Medulla oblongata (tissue), 1 donor: ENCODE measurements around the gene SLC49A4.
A peak's percentile ranks its signal among the peaks of the same experiment; 100 is the strongest.
"Not testable (repeated sequence)": the region's sequence is repeated elsewhere in the genome, so short reads cannot be mapped to it uniquely, and the experiment has no call there.

ENCODE experiments used
- DNase-seq: peaks from one replicate; pipeline ENCODE4 v3.0.0-alpha.2; 2015; ENCODE audit errors: extremely low spot score

The SLC49A4 gene, protein sequence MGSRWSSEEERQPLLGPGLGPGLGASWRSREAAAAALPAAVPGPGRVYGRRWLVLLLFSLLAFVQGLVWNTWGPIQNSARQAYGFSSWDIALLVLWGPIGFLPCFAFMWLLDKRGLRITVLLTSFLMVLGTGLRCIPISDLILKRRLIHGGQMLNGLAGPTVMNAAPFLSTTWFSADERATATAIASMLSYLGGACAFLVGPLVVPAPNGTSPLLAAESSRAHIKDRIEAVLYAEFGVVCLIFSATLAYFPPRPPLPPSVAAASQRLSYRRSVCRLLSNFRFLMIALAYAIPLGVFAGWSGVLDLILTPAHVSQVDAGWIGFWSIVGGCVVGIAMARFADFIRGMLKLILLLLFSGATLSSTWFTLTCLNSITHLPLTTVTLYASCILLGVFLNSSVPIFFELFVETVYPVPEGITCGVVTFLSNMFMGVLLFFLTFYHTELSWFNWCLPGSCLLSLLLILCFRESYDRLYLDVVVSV

DNA sequence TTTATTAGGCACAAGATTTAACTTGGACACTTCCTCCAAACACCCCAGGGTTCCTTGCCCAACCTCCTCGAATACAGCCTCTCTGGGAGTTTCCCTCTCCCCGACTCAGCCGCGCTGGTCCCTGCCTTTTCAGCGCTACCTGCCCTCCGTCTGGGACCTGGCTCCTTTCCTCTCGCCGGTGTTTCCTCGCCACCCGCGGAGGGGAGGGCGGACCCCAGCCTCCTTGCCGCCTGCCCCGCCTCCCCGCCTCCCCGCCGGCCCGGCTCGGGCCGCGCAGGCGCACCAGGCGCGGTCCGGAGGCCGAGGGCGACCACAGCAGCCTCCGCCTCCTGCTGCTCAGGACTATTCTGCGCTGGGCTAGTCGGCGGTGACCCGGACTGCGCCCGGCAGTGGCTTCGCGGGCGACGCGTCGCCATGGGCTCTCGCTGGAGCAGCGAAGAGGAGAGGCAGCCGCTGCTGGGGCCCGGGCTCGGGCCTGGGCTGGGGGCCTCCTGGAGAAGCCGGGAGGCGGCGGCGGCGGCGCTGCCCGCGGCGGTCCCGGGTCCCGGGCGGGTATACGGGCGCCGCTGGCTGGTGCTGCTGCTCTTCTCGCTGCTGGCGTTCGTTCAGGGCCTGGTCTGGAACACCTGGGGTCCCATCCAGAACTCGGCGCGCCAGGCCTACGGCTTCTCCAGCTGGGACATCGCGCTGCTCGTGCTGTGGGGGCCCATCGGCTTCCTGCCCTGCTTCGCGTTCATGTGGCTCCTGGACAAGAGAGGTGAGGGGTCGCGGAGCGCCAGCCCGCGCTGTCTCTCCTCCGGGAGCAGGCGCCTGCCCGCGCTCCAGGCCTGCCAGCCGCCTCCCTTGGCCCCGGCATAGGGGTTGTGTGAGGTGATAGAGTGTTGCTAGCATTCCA, at the start of gene SLC49A4:
TSS of gene SLC49A4 (plus strand) at position 291 of the 895 bp plus-strand sequence. CDS start at position 415, 124 bp downstream.
- DNase-seq = peak; percentile 82

DNA sequence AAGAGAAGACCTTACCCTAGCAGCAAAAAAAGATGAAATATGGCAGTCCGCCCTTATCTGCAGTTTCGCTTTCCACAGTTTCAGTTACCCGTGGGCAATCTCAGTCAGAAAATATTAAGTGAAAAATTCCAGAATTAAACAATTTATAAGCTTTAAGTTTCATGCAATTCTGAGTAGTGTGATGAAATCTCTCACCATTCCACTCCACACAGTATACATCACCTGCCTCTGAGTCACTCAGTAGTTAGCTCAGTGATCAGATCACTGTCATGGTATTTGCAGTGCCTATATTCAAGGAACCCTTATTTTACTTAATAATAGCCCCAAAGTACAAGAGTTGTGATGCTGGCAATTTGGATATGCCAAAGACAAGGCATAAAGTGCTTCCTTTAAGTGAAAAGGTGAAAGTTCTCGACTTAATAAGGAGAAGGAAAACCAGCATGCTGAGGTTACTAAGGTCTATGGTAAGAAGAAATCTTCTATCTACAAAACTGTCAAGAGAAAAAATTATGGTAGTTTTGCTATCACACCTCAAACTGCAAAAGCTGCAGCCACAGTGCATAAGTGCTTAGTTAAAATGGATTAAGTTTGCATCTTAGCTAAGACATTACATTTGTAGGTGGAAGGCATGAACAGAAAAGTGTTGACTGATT, 49.4 kb upstream of the SLC49A4 start:
- no peak for DNase-seq

DNA sequence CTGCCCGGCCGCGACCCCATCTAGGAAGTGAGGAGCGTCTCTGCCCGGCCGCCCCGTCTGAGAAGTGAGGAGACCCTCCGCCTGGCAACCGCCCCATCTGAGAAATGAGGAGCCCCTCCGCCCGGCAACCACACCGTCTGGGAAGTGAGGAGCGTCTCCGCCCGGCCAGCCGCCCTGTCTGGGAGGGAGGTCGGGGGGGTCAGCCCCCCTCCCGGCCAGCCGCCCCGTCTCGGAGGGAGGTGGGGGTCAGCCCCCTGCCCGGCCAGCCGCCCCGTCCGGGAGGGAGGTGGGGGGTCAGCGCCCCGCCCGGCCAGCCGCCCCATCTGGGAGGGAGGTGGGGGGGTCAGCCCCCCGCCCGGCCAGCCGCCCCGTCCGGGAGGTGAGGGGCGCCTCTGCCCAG, 47.6 kb upstream of the SLC49A4 start:
- DNase-seq = not testable (repeated sequence)

DNA sequence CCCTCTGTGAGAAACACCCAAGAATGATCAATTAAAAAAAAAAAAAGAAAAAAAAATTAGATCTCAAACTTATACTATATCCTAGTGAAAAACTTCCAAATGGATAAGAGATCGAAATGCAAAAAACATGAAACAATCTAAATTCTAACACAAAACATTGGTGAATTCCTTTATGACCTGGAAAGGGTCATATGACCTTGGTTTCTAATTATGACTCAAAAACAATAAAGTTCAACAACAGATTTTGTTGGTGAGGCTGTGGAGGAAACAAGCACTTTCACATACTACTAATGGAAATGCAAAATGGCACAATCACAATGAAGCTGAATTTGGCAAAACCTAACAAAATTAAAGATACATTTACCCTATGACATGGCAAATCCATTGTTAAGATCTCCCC, 46.5 kb upstream of the SLC49A4 start:
- DNase-seq = no peak

DNA sequence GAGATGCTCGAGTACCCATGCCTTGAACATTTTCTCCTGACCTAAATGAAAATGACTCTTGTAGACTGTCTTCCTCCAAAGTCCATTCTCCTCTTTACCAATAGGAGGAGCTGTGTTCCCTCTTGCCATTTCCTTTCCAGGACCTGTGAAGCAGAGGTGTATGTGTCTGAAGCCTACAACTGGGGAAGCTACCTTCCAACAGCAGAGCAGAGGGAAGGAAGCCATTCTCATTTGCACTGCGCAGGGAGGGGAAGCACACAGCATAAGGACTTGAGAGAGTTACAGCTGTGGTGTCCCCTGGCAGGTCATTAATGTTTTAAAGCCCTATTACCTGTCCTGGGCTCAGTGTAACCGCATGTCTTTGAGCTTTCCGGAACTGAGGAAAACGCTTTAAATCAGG, 39.9 kb upstream of the SLC49A4 start:
- DNase-seq = peak; percentile 39

DNA sequence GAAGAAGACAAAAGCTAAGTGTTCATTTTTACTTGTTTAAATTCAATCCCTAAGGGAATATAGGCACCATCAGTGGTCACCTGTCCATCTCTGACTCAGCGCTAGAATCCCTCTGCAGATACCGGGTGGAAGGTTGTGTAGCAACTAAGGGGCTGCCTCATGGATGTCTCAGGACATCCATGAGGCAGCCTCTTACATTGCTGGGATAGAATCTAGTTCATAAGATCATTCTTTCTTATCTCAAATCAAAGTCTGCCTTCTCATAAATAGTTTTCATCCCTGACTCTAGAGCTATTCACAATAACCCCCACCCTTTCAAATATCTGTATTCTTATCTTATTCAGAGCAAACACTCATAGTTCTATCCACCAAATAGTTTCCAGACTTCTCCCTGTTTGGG, 39.4 kb upstream of the SLC49A4 start:
- DNase-seq = no peak

DNA sequence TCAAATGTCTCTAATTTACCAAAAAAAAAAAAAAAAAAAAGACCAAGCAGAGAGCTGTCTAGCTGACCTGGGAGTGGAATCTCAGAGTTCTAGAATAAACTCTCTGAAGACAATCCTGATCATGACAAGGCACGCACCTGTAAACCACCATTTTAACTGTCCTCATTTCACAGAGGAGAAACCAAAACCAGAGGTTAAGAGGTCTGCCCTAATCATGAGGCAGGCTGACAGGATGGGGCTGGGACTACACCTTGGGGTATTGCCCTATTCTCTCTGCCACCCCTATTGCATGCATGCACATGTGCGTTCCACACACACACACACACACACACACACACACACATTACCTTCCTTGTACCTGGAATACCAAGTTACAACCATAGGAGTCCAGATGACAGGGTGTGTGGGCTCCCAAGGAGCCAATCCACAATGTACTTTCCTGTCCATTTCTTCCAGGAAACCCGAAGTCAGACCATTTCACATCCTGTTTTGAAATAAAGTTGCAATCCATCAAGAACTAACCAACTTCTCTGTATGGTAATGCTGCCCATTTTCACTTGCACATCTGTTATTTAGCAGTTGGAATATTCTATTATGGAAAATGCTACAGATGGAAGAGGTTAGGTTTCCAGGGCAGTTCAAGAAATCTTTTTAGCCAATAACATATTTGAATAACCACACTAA, 35.9 kb upstream of the SLC49A4 start:
- peak; percentile 16 for DNase-seq

DNA sequence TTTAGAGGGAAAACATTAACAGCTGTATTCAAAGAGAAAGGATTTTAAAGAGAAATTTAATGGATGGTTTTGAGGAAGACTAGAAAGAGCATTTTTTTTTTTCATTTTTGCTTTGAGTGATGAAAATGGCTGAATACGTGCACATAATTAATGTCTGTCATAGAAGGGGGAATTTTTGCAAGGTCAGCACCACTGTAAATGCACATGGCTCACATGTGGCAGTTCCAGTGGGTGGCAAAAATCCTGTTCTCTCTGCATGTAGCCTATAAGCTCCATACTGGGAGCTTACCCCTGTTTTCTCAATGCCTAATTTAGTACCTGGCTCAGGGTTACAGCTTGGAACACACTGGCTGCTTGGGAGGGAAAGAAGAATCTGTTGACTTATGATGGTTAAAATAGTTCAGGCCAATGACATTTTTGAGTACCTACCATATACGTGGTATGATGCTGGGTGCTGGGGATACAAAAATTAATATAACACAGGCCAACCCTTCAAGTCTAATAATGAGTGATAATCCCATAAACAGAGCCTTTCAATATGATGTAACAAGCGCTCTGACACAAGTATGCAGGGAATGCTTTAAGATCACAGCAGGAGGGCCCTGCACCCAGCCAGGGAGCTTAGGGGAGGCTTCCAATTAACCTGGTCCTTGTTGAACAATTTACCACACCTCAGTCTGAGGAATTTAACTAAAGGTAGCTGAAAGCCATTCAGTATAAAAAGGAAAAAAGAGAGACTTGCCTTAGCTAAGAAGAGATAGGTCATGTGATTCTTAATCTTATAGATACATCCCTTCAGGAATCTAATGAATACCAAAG, 34.2 kb upstream of the SLC49A4 start:
- DNase-seq = no peak

DNA sequence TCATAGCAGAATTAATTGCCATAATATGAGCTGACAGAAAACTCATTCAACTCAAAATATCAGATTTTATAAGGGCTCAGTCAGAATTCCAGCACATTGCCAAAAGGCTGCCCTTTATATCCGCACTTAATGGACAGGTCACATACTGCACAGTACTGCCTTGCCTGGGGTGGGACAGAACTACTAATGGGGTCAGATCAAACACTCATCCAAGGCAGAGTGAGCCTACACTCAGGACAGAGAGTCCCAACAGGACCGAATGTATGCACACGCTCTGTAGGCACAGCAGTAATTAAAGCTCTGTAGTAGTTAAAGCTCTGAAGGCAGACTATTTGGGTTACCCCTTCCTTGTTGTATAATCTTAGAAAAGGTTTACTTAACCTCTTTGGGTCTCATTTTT, 28.4 kb upstream of the SLC49A4 start:
- DNase-seq = no peak

DNA sequence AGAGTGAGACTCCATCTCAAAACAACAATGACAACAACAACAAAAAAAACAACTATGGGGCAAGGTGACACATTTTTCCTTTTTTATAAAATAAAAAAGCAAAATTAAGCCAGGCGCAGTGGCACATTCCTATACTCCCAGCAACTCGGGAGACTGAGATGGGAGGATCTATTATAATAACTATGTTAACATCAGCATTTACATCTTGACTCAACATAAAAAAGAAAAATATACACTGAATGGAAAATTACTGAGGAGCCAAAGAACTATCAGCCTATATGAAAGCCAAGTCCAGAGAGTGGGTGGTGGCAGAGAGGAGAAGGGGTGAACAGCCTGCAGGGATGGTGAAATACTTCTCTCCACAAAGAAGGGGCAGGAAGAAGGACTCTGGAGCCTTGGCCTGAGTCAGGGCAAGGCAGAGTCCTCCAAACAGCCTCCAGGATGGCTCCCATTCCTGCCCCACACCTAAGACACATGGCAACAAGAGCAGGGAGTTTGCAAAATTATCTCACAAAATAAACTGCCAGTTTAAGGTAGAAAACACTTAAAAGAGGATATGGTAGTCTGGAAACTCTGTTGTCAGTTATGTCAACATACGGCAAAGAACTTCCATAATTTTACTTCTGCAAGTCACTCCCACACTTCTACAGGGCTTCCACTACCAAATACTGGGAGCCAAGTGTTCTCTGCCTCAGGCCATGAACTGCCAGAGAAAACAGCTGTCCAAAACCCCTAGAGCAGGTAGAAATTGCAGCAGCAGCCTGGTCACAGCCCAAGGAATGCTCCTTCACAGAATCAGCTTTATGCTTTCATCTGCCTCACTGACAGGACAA, 27.1 kb upstream of the SLC49A4 start:
- no peak for DNase-seq

DNA sequence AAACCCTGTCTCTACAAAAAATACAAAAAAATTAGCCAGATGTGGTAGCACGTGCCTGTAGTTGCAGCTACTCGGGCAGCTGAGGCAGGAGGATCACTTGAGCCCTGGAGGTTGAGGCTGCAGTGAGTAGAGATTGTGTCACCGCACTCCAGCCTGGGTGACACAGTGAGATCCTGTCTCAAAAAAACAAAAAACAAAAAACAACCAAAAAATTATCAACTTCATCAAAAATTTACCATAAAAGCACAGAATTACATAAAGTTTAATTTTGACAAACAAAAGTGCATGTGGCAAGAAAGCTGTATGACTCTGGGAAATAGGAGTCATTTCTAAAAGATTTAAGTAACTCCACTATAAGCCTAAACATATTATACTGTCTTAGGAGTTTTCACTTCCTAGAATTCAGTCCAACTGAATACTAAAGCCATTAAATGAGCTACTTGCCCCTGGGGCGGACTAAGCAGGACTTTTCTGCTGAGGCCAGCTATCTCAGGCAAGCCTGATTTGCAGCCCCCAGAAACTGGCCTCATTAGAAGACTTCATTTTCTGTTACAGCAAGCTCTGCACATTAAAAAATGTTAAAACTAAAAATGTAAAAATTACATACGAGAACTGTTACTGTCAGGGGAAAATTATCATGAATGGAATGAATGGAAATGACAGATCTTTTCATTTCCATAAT, 24.2 kb upstream of the SLC49A4 start:
- no peak for DNase-seq

DNA sequence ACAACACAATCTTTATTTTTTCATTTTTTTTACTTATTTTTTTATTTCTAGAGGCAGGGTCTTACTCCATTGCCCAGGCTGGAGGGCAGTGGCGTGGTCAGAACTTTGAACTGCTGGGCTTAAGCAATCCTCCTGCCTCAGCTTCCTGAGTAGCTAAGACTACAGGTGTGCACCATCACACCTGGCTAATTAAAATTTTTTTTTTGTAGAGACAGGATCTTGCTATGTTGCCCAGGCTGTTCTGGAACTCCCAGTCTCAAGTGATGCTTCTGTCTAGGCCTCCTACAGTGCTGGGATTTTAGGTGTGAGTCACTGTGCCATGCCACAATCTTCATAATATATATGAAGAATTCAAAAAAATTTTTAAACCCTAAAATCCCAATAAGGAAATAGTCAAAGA, 22.0 kb upstream of the SLC49A4 start:
- DNase-seq = no peak

DNA sequence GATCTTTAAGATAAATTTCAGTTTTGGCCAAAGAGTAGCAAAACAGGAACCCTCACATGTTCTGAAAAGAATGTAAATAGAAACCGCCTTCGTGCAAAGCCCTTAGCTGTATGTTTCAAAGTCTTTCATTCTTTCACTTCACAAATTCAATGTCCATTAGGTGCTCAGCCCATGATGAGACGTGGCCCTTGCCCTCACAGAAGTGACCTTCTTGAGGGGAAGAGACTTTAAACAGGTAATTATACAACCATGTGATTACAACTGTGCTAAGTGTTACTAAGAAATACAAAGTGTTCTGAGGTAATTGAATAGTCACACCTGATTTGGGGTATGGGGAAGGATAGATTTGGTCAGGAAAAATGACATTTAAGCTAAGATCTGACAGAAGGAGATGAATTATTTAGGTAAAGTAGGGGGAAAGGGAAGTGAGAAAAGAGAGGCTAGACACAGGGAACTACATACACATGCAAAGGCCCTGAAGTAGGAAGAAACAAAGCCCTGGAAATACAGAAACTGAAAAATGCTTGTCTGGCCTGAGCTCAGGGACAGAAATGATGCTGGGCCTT, 20.8 kb upstream of the SLC49A4 start:
- peak; percentile 50 for DNase-seq

DNA sequence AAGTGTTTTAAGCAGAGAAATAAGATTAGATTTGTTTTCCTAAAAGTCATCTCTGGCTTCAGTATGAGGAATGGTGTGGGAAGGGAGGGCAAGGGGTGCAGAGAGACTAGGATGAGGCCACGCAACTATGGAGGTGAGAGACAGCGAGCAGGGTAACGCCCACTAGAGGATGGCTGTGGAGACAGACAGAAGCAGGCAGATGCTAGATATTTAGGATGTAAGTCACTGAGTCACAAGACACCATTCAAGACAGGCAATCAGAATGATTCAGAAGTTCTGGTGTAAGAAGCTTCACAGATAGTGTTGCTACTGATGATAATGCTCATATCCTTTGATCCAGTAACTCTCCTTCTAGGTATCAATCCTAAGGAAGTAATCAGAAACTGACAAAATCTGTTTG, 20.3 kb upstream of the SLC49A4 start:
- DNase-seq = no peak

DNA sequence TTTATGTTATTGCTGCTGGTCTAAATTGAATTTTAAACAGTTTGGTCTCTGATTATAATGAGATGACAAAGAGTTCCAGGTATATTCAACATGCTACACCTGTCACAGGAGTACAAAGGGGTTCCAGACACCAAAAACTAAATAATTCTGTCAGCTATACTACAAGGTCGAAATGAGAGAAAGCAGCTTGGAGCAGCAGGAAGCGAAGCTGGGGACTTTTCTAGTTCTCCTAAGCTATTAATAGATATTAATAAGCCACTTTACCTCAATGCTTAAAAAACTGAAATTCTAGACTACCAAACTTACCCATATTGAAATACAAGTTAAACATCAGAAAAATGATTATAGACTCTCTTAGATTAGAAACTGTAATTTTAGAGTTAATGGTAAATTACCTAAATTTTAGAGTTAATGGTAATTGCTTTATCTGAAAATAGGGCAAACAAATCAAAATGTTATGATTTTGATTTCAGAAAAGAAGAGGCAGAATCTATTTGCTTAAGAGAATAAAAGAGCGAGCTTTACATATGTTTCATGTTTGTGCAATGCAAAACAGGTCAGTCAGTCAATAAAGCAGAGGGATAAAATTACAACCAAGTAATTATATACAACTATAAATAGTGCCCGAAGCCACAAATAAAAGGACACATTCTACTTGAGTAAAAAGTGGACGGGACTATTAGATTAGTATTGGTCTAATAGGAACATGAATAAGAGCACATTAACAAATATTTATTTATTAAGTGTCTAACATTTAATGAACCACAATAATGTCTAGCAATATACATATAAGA, 18.0 kb upstream of the SLC49A4 start:
- no peak for DNase-seq

DNA sequence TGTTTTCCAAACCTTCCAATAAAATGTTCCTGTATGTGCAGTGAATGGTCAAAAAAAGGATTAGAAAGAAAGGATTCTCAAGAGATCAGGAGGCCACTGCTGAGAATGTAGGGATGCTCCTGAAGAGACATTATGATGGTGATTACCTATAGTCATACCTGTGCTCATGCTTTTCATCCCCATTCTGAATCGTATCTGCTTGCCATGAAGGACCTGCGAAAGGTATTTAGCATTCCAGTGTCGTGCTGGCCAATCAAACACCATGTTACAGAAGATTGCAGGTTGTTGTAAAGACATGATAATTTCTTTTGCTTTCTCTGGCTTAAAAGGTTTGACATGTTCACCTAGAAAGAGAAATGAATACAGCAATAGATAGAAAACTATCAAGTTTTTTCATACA, 17.3 kb upstream of the SLC49A4 start:
- DNase-seq = no peak

DNA sequence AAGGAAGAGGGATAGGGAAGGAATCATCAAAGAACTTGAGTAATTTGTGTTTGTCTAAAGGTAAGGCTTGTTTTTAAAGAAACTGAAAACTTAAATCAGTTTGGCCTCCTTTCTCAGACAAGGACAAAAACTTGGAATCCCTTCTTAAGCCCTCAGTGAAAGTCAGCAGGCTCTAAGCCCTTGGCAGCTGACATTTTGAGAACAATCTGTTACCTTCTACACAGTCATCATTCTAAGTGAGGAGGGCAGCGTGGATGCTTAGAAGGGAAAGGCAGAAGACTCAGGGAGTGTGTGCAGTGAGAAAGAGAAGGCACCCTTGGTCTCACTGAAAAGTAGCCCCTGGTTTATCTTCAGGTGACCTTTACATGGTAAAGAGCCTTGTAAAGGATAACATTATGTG, 12.1 kb upstream of the SLC49A4 start:
- peak; percentile 41 for DNase-seq

DNA sequence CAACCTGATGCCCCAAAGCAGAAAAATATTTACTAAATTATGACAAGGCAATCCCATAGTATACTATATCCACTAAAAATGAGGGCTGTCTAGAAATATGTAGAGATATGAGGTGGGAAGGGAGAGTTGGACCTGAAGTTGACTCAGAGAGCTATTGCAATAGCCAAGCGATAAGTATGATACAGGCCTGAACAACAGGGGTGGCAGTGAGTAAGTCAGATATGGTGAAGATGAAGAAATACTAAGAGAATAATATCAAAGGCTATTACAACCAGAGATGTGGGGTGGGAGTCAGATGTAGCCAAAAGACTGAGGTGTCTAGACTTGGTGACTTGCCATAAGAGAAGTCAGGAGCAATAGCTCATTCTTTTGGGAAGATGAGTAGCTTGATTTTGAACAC, 10.4 kb upstream of the SLC49A4 start:
- DNase-seq = no peak
